Activated naive CD4-positive, alpha-beta T cell treated with anti-CD3 and anti-CD28 coated beads, Interleukin-2, amount 10 ng/mL, durations not matched to agents 7 days and 5 days (primary cell): ENCODE results near the gene FAM72B.
"Not testable (repeated sequence)": the region's sequence is repeated elsewhere in the genome, so short reads cannot be mapped to it uniquely, and the experiment has no call there.

Experiments
- CTCF ChIA-PET: fragments of 350-600 bp; sonication (Branson Sonifier 250); formaldehyde crosslinking; loops from one replicate; lab custom pipeline; 2021; ENCODE audit warnings: antibody characterized with exemption; lab: Charles Lee
- DNase-seq: peaks from one replicate; pipeline ENCODE4 v3.0.0-alpha.2; 2020
- H3K27ac Mint-ChIP-seq: one replicate; pipeline ENCODE4 v1.8.0; 2021; ENCODE audit warnings: mild to moderate bottlenecking, moderate library complexity, mixed read lengths
- H3K27me3 Mint-ChIP-seq: one replicate; pipeline ENCODE4 v1.8.0; 2021; ENCODE audit warnings: mild to moderate bottlenecking, mixed read lengths
- H3K36me3 Mint-ChIP-seq: one replicate; pipeline ENCODE4 v1.8.0; 2021; ENCODE audit warnings: mixed read lengths
- H3K4me1 Mint-ChIP-seq: one replicate; pipeline ENCODE4 v1.8.0; 2021; ENCODE audit warnings: mixed read lengths
- H3K4me3 Mint-ChIP-seq: one replicate; pipeline ENCODE4 v1.8.0; 2021; ENCODE audit warnings: mild to moderate bottlenecking, moderate library complexity, mixed read lengths
- H3K9me3 Mint-ChIP-seq: one replicate; pipeline ENCODE4 v1.8.0; 2021; ENCODE audit warnings: mixed read lengths

Gene FAM72B

GRCh38 chr1:121176649-121177048 is 7.5 kb downstream of the FAM72B start:
- H3K27ac Mint-ChIP-seq, H3K4me1 Mint-ChIP-seq, CTCF ChIA-PET, H3K9me3 Mint-ChIP-seq, DNase-seq, H3K27me3 Mint-ChIP-seq, H3K36me3 Mint-ChIP-seq, H3K4me3 Mint-ChIP-seq: not testable (repeated sequence)

- CTCF ChIA-PET, H3K9me3 Mint-ChIP-seq, H3K4me1 Mint-ChIP-seq, DNase-seq, H3K36me3 Mint-ChIP-seq, H3K27ac Mint-ChIP-seq, H3K27me3 Mint-ChIP-seq, H3K4me3 Mint-ChIP-seq: not testable (repeated sequence)
Measured at GRCh38 chr1:121168152-121168668, 15.9 kb downstream of the FAM72B start.

GRCh38 chr1:121167225-121167738 is 16.9 kb downstream of the FAM72B start:
- H3K27ac Mint-ChIP-seq, CTCF ChIA-PET, H3K4me1 Mint-ChIP-seq, H3K27me3 Mint-ChIP-seq, DNase-seq, H3K36me3 Mint-ChIP-seq, H3K9me3 Mint-ChIP-seq, H3K4me3 Mint-ChIP-seq: not testable (repeated sequence)

GRCh38 chr1:121165296-121165695 is 18.8 kb downstream of the FAM72B start:
- DNase-seq, H3K36me3 Mint-ChIP-seq, H3K4me1 Mint-ChIP-seq, H3K9me3 Mint-ChIP-seq, H3K4me3 Mint-ChIP-seq, H3K27ac Mint-ChIP-seq, CTCF ChIA-PET, H3K27me3 Mint-ChIP-seq: not testable (repeated sequence)

- not testable (repeated sequence) for H3K36me3 Mint-ChIP-seq, H3K27me3 Mint-ChIP-seq, DNase-seq
Measured at GRCh38 chr1:121163850-121164757, 20.0 kb downstream of the FAM72B start.

GRCh38 chr1:121161199-121161901 is 22.8 kb downstream of the FAM72B start:
- H3K9me3 Mint-ChIP-seq, H3K4me3 Mint-ChIP-seq, CTCF ChIA-PET, H3K27ac Mint-ChIP-seq, H3K27me3 Mint-ChIP-seq, DNase-seq, H3K36me3 Mint-ChIP-seq, H3K4me1 Mint-ChIP-seq: not testable (repeated sequence)

More at GRCh38 chr1:121163850-121164757, 20.0 kb downstream of the FAM72B start:
- H3K27ac Mint-ChIP-seq, H3K4me3 Mint-ChIP-seq, H3K4me1 Mint-ChIP-seq, H3K9me3 Mint-ChIP-seq, CTCF ChIA-PET: not testable (repeated sequence)

GRCh38 chr1:121160118-121160517 is 24.0 kb downstream of the FAM72B start:
- H3K4me3 Mint-ChIP-seq, DNase-seq, H3K4me1 Mint-ChIP-seq, H3K9me3 Mint-ChIP-seq, H3K27ac Mint-ChIP-seq, H3K36me3 Mint-ChIP-seq, H3K27me3 Mint-ChIP-seq, CTCF ChIA-PET: not testable (repeated sequence)

- DNase-seq, H3K36me3 Mint-ChIP-seq, H3K27ac Mint-ChIP-seq, H3K4me1 Mint-ChIP-seq, H3K27me3 Mint-ChIP-seq, CTCF ChIA-PET, H3K4me3 Mint-ChIP-seq, H3K9me3 Mint-ChIP-seq: not testable (repeated sequence)
Measured at GRCh38 chr1:121157609-121158008, 26.5 kb downstream of the FAM72B start.

- H3K4me3 Mint-ChIP-seq, CTCF ChIA-PET, DNase-seq, H3K4me1 Mint-ChIP-seq, H3K9me3 Mint-ChIP-seq, H3K27ac Mint-ChIP-seq, H3K36me3 Mint-ChIP-seq, H3K27me3 Mint-ChIP-seq: not testable (repeated sequence)
Measured at GRCh38 chr1:121156958-121157603, 27.1 kb downstream of the FAM72B start.

GRCh38 chr1:121155671-121156358 is 28.3 kb downstream of the FAM72B start:
- H3K27me3 Mint-ChIP-seq, CTCF ChIA-PET, H3K4me1 Mint-ChIP-seq, DNase-seq, H3K27ac Mint-ChIP-seq, H3K4me3 Mint-ChIP-seq, H3K9me3 Mint-ChIP-seq, H3K36me3 Mint-ChIP-seq: not testable (repeated sequence)

- H3K36me3 Mint-ChIP-seq, H3K27ac Mint-ChIP-seq, CTCF ChIA-PET, H3K27me3 Mint-ChIP-seq, H3K4me3 Mint-ChIP-seq, DNase-seq, H3K4me1 Mint-ChIP-seq, H3K9me3 Mint-ChIP-seq: not testable (repeated sequence)
Measured at GRCh38 chr1:121154811-121155210, 29.3 kb downstream of the FAM72B start.

GRCh38 chr1:121152788-121153187 is 31.4 kb downstream of the FAM72B start:
- H3K4me1 Mint-ChIP-seq, H3K27ac Mint-ChIP-seq, DNase-seq, H3K9me3 Mint-ChIP-seq, H3K36me3 Mint-ChIP-seq, H3K4me3 Mint-ChIP-seq, H3K27me3 Mint-ChIP-seq, CTCF ChIA-PET: not testable (repeated sequence)

- H3K4me1 Mint-ChIP-seq, DNase-seq, CTCF ChIA-PET, H3K36me3 Mint-ChIP-seq, H3K27ac Mint-ChIP-seq, H3K27me3 Mint-ChIP-seq, H3K9me3 Mint-ChIP-seq, H3K4me3 Mint-ChIP-seq: not testable (repeated sequence)
Measured at GRCh38 chr1:121151294-121151693, 32.8 kb downstream of the FAM72B start.
